ENCODE results near the gene IFITM10. TPM values are rescaled to one million over a fixed set of nuclear protein-coding genes. Genes with fewer than 3 reads are reported as not detected.

Gene IFITM10
- total and polyA plus RNA-seq, 4 donors: 3.4 to 15.8 (median 8.6) TPM

DNA sequence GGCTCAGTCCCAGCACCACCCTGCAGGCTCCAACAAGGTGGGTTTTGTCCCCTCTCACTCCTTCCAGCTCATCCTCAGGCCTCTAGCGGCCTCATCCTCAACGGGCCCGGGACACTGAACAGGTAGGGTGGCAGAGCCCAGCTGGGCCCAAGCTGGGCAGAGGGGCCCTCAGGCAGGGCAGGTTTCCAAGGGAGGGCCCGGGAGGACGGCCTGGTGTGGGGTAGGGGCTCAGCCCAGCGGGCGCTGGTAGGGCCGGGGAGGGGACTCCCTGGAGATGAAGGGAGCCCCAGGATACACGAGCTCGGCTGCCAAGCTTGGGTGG is 2.5 kb upstream of the IFITM10 start:
- H3K9me3 ChIP-seq (ENCODE audit: control insufficient read depth, insufficient read depth, low read length): no peaks in the 10 kb centered on the region
- H3K27me3 ChIP-seq (ENCODE audit: control insufficient read depth, insufficient read depth, low read length): peaks cover 7% of the 10 kb centered on the region
- DNase-seq (ENCODE audit: low read depth in 4 of 6, low spot score in 6 of 6): no peak
- peaks cover 48% of the 10 kb centered on the region for H3K4me1 ChIP-seq (ENCODE audit: control insufficient read depth, insufficient read depth, low read length)
- H3K27ac ChIP-seq (ENCODE audit: low read depth, low read length): no peak overlapping the region
- 80% methylated on average over 9 of the region's 10 CpGs for WGBS (ENCODE audit: insufficient coverage)
- peaks cover 72% of the 10 kb centered on the region for H3K36me3 ChIP-seq (ENCODE audit: control insufficient read depth, insufficient read depth, low read length)
- H3K4me3 ChIP-seq (ENCODE audit: low read depth, low read length): no peak overlapping the region

DNA sequence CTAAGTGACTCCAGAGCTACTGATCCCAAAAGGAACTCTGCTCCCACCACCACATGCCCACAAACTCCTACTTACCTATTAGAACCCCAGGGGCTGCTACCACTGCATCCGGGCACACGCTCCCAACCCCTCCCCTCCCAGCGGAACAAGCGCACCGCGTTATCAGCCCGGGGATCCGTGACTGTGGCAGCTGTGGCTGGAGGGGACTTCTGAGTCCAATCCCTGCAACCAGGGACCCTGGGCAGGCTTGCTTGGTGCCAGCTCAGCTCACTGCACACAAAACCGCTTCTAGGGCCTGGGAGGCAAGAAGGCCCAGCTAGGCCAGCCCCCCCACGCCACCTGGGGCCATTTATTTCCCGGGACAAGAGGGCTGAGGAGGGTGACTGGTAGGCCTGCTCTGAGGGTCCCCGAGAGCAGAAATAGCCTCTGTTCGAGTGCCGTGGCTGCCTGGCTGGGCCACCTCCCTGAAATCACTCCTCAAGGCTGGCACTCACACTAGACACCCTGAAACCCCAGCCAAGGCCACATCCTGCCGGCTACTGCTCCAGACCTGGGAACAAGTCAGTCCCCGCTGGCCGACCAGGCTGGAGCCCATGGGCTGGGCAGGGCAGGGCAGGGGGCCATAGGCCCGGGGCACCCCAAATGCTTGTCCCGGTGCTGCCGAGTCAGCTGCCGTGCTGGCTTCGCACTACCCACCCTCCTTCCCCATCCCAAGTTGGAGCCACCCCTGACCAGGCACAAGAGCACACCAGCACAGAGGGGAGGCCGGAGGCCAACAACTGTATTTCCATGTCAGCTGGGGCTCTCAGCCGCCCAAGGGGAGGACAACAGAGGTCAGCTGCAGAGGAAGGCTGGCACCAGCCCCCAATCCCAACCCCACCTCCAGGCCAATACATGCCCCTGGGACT is 1.9 kb upstream of the IFITM10 start:
- DNase-seq (ENCODE audit: low read depth in 4 of 6, low spot score in 6 of 6): no peak
- H3K9me3 ChIP-seq (ENCODE audit: control insufficient read depth, insufficient read depth, low read length): no peaks in the 10 kb centered on the region
- WGBS (ENCODE audit: insufficient coverage): 64% methylated on average over 24 of the region's 24 CpGs
- H3K27ac ChIP-seq (ENCODE audit: low read depth, low read length): no peak overlapping the region
- H3K4me3 ChIP-seq (ENCODE audit: low read depth, low read length): no peak overlapping the region
- peaks cover 7% of the 10 kb centered on the region for H3K27me3 ChIP-seq (ENCODE audit: control insufficient read depth, insufficient read depth, low read length)
- H3K36me3 ChIP-seq (ENCODE audit: control insufficient read depth, insufficient read depth, low read length): peaks cover 72% of the 10 kb centered on the region
- H3K4me1 ChIP-seq (ENCODE audit: control insufficient read depth, insufficient read depth, low read length): peaks cover 54% of the 10 kb centered on the region

DNA sequence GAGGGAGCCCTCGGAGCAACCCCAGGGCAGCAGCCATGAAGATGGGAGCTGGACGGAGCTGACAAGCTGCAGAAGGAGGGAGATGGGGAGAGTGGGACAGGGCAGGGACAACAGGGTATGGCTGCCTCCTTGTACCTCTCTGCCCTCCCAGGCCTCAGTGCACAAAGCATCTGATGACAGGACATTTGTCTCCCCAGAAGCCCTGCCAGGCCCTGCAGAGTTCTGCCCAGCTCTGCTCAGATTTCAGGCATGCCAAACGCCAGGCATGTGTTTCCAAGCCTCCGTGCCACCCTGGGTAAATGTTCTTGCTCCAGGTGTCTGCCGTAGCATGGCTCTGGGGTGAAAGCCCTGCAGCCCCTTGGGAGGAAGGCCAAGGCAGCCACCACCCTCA is 1.1 kb upstream of the IFITM10 start:
- peaks cover 7% of the 10 kb centered on the region for H3K27me3 ChIP-seq (ENCODE audit: control insufficient read depth, insufficient read depth, low read length)
- 52% methylated on average over 4 of the region's 5 CpGs for WGBS (ENCODE audit: insufficient coverage)
- H3K4me3 ChIP-seq (ENCODE audit: low read depth, low read length): no peak overlapping the region
- H3K4me1 ChIP-seq (ENCODE audit: control insufficient read depth, insufficient read depth, low read length): peaks cover 56% of the 10 kb centered on the region
- no peaks in the 10 kb centered on the region for H3K9me3 ChIP-seq (ENCODE audit: control insufficient read depth, insufficient read depth, low read length)
- no peak for DNase-seq (ENCODE audit: low read depth in 4 of 6, low spot score in 6 of 6)
- peaks cover 71% of the 10 kb centered on the region for H3K36me3 ChIP-seq (ENCODE audit: control insufficient read depth, insufficient read depth, low read length)
- H3K27ac ChIP-seq (ENCODE audit: low read depth, low read length): no peak overlapping the region

DNA sequence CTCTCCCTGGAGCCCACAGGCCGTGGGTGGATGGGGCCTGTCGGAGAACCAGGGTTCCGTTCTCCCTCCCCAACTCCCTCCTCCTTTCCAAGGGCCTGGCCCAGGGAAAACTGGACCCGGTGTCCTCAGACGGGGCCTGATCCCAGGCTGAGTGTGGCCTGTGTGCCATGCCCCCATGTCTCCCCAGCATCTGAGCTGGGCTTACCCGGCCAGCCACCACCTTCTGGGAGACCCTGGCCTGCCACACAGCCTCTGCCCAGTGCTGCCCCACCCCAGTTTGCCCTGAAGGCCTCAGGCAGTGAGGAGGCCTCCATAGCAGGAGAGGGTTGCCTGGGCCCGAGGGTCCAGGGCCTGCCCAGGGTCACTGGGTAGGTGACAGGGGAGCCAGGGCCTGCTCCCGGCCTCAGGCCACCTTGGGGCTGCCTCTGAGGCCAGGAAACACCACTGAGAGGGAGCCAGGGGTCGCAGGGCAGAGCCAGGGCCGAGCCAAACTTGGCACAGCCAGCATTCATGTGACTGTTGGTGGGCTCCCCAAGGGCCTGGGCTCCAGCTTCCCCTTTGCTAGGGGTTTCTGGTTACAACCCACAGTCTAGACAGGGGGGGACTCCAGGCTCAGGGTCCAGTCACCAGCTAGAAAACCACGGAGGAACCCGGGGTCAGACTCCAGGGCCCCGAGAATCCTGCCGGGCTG is 590 bp upstream of the IFITM10 start:
- WGBS (ENCODE audit: insufficient coverage): 72% methylated on average over 14 of the region's 14 CpGs
- no peak overlapping the region for H3K27ac ChIP-seq (ENCODE audit: low read depth, low read length)
- no peaks in the 10 kb centered on the region for H3K9me3 ChIP-seq (ENCODE audit: control insufficient read depth, insufficient read depth, low read length)
- peaks cover 7% of the 10 kb centered on the region for H3K27me3 ChIP-seq (ENCODE audit: control insufficient read depth, insufficient read depth, low read length)
- no peak for DNase-seq (ENCODE audit: low read depth in 4 of 6, low spot score in 6 of 6)
- H3K36me3 ChIP-seq (ENCODE audit: control insufficient read depth, insufficient read depth, low read length): peaks cover 68% of the 10 kb centered on the region
- no peak overlapping the region for H3K4me3 ChIP-seq (ENCODE audit: low read depth, low read length)
- peaks cover 60% of the 10 kb centered on the region for H3K4me1 ChIP-seq (ENCODE audit: control insufficient read depth, insufficient read depth, low read length)

DNA sequence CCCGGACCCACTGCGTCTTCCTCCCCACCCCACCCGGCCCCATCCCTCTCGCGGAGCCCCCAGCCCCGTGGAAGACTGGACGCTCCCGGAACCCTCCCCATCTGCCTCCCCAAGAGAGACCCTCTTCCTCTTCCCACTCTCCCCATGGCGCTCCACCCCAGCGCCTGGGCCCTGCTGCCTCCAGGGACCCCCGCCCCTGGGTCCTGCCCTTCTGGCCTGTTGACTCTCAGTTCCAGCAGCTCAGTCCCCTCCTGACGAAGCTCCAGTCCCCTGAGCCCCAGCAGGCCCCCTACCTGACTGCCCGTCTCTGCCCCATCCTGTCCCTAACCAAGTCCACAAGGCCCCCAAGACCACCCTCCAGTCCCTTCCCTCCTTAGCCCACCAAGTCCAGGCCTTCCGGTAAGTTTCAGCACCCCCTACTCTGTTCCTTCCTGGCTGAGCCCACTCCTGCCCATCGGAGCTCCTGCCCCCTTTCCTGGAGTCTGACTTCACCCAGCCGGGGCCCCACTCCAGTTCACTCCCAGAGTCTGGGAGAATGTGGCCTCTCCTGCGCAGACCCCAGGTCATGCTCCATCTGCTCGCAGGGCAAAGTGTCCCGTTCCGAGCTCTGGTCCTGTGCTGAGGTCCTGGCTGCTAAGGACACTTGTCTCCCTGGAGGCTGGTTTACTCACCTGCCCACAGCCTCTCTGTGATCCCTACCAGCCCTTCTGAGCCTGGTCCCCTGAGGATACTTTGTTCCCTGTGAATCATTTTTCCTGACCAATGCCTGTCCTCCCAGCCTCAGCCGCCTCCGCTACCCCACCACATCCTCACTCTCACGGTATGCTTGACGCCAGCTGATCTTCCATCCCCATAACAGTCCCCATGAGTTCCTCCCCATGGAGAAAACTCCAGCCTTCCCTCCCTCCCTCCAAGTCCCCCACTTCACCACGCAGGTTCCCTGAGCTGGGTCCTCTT is 722 bp downstream of the IFITM10 start:
- Histone ChIP-seq H3K4me3 (ENCODE audit: low read depth, low read length) (peak overlapping the region; percentile 21), H3K36me3 (ENCODE audit: control insufficient read depth, insufficient read depth, low read length) (peaks cover 59% of the 10 kb centered on the region), H3K27me3 (ENCODE audit: control insufficient read depth, insufficient read depth, low read length) (peaks cover 7% of the 10 kb centered on the region), H3K9me3 (ENCODE audit: control insufficient read depth, insufficient read depth, low read length) (no peaks in the 10 kb centered on the region), H3K4me1 (ENCODE audit: control insufficient read depth, insufficient read depth, low read length) (peaks cover 68% of the 10 kb centered on the region), H3K27ac (ENCODE audit: low read depth, low read length) (no peak overlapping the region)
- WGBS (ENCODE audit: insufficient coverage): 30% methylated on average over 23 of the region's 25 CpGs
- DNase-seq (ENCODE audit: low read depth in 4 of 6, low spot score in 6 of 6): no peak

DNA sequence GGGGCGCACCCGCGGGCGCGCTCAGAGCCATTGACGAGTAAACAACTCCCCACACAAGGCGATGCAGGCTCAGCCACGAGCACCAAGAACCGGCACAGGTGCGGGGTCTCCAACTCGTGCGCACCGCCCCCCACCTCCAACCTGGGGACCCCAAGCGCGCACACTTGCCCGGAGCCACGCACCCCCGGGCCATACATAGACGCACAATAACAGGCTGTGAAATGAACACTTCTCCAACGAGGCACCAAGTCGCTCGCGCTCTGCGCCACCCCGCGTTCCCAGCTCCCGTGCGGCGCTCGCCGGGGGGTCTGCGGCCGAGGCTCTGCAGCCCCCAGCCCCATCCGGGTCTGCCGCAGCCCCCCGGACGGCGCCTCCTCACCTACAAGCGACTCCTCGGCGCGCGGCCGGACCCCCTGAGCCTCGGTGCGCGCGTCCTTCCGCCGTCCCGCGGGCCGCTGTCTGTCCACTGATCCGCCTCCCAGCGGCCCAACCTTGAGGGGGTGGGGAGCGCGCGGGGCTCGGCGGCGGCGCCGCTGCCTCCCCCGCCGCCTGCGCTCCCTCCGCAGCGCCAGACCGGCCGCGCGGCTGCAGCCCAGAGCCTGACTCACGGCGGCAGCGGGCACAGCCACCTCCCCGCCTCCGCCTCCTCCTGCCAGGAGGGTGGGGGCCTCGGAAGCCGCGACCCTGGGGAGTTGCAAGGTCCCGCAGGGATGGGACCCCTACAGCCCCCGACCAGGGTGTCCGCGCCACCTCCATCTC is 1.6 kb downstream of the IFITM10 start:
- Histone ChIP-seq H3K27me3 (ENCODE audit: control insufficient read depth, insufficient read depth, low read length) (peaks cover 7% of the 10 kb centered on the region), H3K9me3 (ENCODE audit: control insufficient read depth, insufficient read depth, low read length) (no peaks in the 10 kb centered on the region), H3K4me3 (ENCODE audit: low read depth, low read length) (peak overlapping the region; percentile 21), H3K36me3 (ENCODE audit: control insufficient read depth, insufficient read depth, low read length) (peaks cover 51% of the 10 kb centered on the region), H3K27ac (ENCODE audit: low read depth, low read length) (no peak overlapping the region), H3K4me1 (ENCODE audit: control insufficient read depth, insufficient read depth, low read length) (peaks cover 76% of the 10 kb centered on the region)
- peak in 2 of 6 donors; percentile 38 to 49 for DNase-seq (ENCODE audit: low read depth in 4 of 6, low spot score in 6 of 6)
- WGBS (ENCODE audit: insufficient coverage): 1% methylated on average over 84 of the region's 84 CpGs

DNA sequence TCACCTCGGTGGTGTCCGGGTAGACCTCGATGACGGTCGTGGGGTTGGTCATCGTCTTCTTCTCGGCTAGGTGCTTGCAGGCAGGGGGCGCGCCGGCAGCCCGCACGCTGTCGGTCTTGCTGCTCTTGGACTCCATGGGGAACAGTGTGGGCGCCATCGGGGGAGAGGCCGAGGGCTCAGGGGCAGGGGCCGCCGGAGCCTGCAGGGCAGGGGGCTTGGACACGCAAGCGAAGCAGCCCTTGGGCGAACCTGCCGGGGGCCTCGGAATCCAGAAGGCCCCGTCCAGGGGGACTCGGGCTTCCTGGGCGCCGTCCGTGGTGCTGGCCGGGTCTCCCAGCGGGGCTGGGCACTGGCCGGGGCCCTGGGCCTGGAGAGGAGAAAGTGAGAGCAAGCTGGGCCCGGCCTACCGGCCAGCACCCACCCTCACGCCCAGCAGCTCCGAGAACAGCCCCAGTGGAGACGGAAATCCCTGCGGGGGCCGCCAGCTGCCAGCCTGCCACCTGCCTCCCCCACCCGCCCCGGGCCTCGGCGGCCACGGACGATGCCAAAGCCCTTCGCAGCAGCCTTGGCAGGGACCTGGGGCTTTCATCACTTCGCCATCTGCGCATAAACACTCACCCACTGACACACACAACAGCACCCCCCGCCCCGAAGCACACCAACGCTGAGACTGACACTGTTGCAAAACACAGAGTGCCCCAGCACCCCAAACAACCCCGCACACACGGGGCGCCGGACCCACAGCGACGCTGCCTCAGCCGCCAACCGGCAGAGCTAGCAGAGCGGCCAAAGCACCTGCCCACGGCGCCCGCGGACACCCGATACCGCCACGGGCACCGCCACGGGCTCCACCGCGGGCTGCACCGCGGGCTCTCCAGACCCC is 2.4 kb downstream of the IFITM10 start:
- WGBS (ENCODE audit: insufficient coverage): 30% methylated on average over 69 of the region's 72 CpGs
- Histone ChIP-seq H3K4me3 (ENCODE audit: low read depth, low read length) (peak overlapping the region; percentile 19), H3K9me3 (ENCODE audit: control insufficient read depth, insufficient read depth, low read length) (no peaks in the 10 kb centered on the region), H3K27ac (ENCODE audit: low read depth, low read length) (no peak overlapping the region), H3K4me1 (ENCODE audit: control insufficient read depth, insufficient read depth, low read length) (peaks cover 76% of the 10 kb centered on the region), H3K27me3 (ENCODE audit: control insufficient read depth, insufficient read depth, low read length) (peaks cover 7% of the 10 kb centered on the region), H3K36me3 (ENCODE audit: control insufficient read depth, insufficient read depth, low read length) (peaks cover 42% of the 10 kb centered on the region)
- DNase-seq (ENCODE audit: low read depth in 4 of 6, low spot score in 6 of 6): peak in 2 of 6 donors; percentile 57 to 73

DNA sequence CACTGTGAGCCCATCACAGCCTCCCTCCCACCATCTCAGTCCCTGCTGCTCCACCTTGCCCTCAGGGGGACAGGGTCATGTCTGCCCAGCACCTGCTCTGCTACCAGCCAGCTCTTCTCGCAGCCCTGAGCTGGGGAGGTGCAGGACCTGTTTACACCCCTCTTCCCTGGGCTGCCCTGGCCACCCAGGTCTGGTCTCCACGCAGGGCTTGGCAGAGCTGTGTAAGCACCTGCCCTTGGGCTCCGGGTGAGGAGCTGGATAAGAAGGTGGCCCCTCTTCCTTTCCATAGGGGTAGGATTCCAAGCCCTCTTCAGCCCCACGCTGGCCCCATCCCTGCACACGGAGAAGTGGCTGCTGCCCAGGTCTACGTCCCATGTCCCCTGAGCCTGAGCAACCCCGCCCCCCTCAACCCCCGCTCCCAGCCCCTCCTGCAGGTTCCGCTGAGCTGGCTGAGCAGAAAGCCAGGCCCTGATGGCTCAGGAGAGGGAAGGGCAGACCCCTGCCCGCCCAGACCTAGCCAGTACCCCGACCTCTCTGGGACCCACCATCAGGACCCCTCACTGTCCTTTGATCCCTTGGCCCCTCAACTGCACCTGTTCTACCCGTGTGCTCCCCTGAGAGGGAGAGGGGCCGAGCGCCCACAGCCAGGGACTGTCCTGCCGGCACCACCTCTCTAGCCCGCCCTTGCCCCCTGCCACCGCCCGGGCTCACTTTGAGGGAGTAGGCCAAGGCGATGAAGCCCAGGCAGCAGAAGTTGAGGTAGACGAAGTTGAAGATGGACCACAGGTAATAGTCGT is 3.2 kb downstream of the IFITM10 start:
- H3K9me3 ChIP-seq (ENCODE audit: control insufficient read depth, insufficient read depth, low read length): no peaks in the 10 kb centered on the region
- WGBS (ENCODE audit: insufficient coverage): 83% methylated on average over 20 of the region's 21 CpGs
- peaks cover 7% of the 10 kb centered on the region for H3K27me3 ChIP-seq (ENCODE audit: control insufficient read depth, insufficient read depth, low read length)
- peaks cover 34% of the 10 kb centered on the region for H3K36me3 ChIP-seq (ENCODE audit: control insufficient read depth, insufficient read depth, low read length)
- peaks cover 67% of the 10 kb centered on the region for H3K4me1 ChIP-seq (ENCODE audit: control insufficient read depth, insufficient read depth, low read length)
- no peak overlapping the region for H3K4me3 ChIP-seq (ENCODE audit: low read depth, low read length)
- DNase-seq (ENCODE audit: low read depth in 4 of 6, low spot score in 6 of 6): no peak
- H3K27ac ChIP-seq (ENCODE audit: low read depth, low read length): no peak overlapping the region
